NCI-H446 (cell line): ENCODE data around the gene UQCR11.
A peak's percentile ranks its signal among the peaks of the same experiment; 100 is the strongest.

Experiments
- DNase-seq, 2 experiments: peaks; one replicate each; lab custom pipeline; 2025; lab: John Stamatoyannopoulos, UW

UQCR11 gene

GRCh38 chr19:1590641-1591397, 14.4 kb downstream of the UQCR11 start:
- DNase-seq, result peak in 1 of 2 experiments; percentile 52

- peak in 1 of 2 experiments; percentile 37 for DNase-seq
These were observed 17.4 kb downstream of the UQCR11 start for GRCh38 chr19:1587872-1588271.

- DNase-seq, result no peak
These were observed 20.1 kb downstream of the UQCR11 start for GRCh38 chr19:1585243-1585580.

GRCh38 chr19:1584500-1585242, 20.6 kb downstream of the UQCR11 start:
- no peak for DNase-seq

GRCh38 chr19:1582201-1582600, 23.1 kb downstream of the UQCR11 start:
- DNase-seq, result no peak

GRCh38 chr19:1580957-1581356, 24.3 kb downstream of the UQCR11 start:
- no peak for DNase-seq

GRCh38 chr19:1580382-1580781, 24.9 kb downstream of the UQCR11 start:
- no peak for DNase-seq

- DNase-seq, result no peak
These were observed 26.0 kb downstream of the UQCR11 start for GRCh38 chr19:1579222-1579621.

- DNase-seq, result no peak
These were observed 27.2 kb downstream of the UQCR11 start for GRCh38 chr19:1577929-1578618.

GRCh38 chr19:1577090-1577928, 28.0 kb downstream of the UQCR11 start:
- DNase-seq, result no peak

- no peak for DNase-seq
These were observed 28.8 kb downstream of the UQCR11 start for GRCh38 chr19:1576242-1577089.

- no peak for DNase-seq
These were observed 29.7 kb downstream of the UQCR11 start for GRCh38 chr19:1575323-1576241.

- no peak for DNase-seq
These were observed 30.7 kb downstream of the UQCR11 start for GRCh38 chr19:1574354-1575136.

- DNase-seq, result no peak
These were observed 32.5 kb downstream of the UQCR11 start for GRCh38 chr19:1572795-1573194.

- DNase-seq, result no peak
These were observed 33.9 kb downstream of the UQCR11 start for GRCh38 chr19:1571358-1571757.

GRCh38 chr19:1570836-1571235, 34.4 kb downstream of the UQCR11 start:
- no peak for DNase-seq

GRCh38 chr19:1569997-1570396, 35.3 kb downstream of the UQCR11 start:
- DNase-seq, result no peak

- peak; percentile 50 to 90 for DNase-seq
These were observed 36.8 kb downstream of the UQCR11 start, which contains the start of gene MEX3D for GRCh38 chr19:1568320-1569019. MEX3D (minus strand) TSS chr19:1568325; CDS start chr19:1568058, 267 bp downstream.
